ENCODE data around the gene REM1. TPM values are rescaled to one million over a fixed set of nuclear protein-coding genes. Genes with fewer than 3 reads are reported as not detected.

The REM1 gene
- total RNA-seq, 1 donor from 2014 or later = 2.0 TPM

- intact Hi-C loops (cut with micrococcal nuclease) = no loop called here
Observed at GRCh38 chr20:31476294-31476585, 1.2 kb downstream of the REM1 start.

GRCh38 chr20:31476643-31477215, 1.6 kb downstream of the REM1 start:
- DNase-seq = peak; percentile 33
- intact Hi-C loops (cut with micrococcal nuclease) = no loop called here
- ATAC-seq = peak; percentile 21

More at GRCh38 chr20:31476294-31476585, 1.2 kb downstream of the REM1 start:
- DNase-seq = no peak
- ATAC-seq = no peak

GRCh38 chr20:31484001-31484400, 8.9 kb downstream of the REM1 start:
- DNase-seq (no peak), ATAC-seq (no peak)
- intact Hi-C loops (cut with micrococcal nuclease) = no loop called here

DNA sequence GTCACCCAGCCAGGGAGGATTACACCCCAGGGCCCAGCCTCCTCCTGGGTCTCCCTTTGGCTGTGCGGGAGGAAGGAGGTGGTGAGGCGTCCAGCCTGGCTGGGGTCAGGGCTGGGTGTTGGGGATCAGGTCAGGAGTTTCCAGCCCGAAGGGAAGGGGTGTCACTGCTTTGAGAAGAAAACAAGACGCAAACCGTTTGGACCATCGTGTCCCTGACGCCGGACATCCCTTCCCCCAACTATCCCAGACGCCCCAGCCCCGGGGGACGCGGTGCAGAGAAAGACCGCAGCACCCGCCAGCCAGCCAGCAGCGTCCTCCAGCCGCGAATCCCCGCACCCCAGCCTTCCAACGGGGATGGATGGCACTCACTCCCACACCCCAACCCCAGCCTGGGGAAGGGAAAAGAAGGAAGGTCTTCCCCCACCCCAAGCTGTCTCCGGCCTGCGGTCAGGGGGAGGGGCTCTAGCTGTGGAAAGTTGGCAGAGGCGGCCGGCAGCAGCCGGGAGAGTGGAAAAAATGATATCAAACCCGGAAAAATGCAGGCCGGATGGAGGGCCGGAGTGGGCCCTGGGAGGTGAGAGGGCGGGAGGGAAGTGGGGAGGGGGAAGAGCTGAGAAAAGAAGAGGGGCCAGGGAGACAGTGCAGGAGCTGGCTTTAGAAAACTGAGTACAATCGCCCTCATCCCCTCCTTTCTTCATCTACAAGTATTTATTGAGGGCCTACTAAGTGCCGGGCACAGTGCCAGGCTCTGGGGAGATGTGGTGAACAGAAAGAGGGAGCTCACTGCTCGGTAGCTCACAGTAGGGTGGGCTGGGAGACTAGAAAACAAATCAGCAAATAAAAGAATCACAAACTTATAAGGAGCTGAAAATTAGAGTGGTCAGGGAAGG, 10.6 kb downstream of the REM1 start:
- ATAC-seq (peak; percentile 93), DNase-seq (peak; percentile 79)
- intact Hi-C loops (cut with micrococcal nuclease) = no loop called here

GRCh38 chr20:31488115-31488514, 13.0 kb downstream of the REM1 start:
- intact Hi-C loops (cut with micrococcal nuclease) = no loop called here
- DNase-seq = no peak
- no peak for ATAC-seq

GRCh38 chr20:31489152-31489551, 14.1 kb downstream of the REM1 start:
- ATAC-seq = no peak
- DNase-seq = no peak
- intact Hi-C loops (cut with micrococcal nuclease) = no loop called here

- intact Hi-C loops (cut with micrococcal nuclease) = no loop called here
- DNase-seq (no peak), ATAC-seq (no peak)
Observed at GRCh38 chr20:31490752-31491151, 15.7 kb downstream of the REM1 start.

DNA sequence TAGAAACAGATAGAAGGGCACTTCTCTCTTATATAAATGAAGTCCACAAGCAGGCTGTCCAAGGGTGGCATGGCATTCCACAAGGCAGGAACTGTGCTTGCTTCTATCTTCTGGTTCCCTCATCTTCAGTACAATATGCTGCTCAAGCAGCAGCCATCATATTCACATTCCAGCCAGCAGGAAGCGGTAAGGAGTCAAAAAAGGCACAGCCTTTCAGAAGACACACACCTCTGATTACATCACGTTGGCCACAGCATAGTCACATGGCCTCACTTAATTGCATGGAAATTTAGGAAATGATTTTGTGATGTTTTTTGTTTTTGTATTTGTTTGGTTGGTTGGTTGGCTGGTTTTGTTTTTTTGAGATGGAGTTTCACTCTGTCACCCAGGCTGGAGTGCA, 19.0 kb downstream of the REM1 start:
- intact Hi-C loops (cut with micrococcal nuclease) = no loop called here
- ATAC-seq = no peak
- DNase-seq = no peak

DNA sequence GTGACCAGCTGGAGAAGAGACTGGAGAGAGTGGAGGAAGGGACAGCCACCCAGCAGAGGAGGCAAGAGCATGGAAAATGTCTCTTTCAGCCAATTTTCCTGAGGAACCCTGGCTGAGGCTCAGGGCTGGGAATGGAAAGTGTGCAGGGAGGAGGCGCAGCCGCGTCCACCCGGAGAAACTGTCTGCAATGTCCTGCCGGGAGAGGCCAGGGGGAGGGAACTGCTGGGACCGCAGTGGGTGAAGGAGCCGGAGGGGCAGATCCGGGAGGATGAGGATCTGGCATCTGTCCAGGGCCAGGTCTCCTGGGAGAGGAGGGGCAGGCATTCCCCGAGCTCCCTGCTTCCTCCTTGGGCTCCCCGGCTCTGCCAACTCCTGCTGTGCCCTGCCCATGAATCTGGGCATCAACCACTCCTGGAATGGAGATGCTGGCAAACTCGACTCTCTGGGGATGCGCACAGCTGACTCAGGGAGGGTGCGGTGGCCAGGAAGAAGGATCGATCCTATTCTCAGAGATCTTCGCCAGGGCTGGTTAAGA, 21.7 kb downstream of the REM1 start:
- peak; percentile 85 for DNase-seq
- intact Hi-C loops (cut with micrococcal nuclease) = no loop called here
- ATAC-seq = peak; percentile 94

DNA sequence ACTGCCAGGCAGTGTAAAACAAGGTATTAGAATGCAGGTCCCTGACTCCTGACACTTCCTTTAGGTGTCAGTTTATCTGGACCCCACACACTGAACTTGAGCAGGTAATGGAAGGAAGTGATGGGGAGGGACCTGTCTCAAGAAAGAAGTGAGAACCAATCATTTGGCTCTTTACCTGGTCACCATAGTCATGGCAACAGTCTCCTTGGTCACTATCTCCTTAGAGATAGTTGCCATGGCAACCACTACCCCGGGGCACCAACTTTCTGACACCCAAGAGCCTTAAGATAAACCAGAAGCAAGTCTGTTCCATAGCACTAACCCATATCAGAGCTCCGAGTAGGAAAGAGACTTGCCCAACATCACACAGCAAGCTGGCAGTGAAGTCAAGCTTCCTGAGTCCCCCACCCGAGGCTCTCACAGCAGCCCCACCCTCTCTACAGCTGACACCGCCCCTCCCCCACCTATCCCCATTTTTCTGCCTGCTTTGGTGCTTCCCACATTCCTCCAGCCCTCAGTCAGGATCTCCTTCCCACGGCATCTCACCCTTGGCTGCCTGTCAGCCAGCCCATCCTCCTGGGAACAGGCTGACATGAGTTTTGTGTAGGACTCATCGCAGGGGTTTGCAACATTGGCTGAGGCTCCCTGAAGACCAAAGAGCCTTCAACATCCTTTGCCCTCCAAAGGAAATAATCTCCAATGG, 22.9 kb downstream of the REM1 start:
- intact Hi-C loops (cut with micrococcal nuclease) = no loop called here
- ATAC-seq (peak; percentile 44), DNase-seq (peak; percentile 60)

GRCh38 chr20:31500527-31500926, 25.4 kb downstream of the REM1 start:
- ATAC-seq = no peak

GRCh38 chr20:31502884-31503673, 28.0 kb downstream of the REM1 start:
- intact Hi-C loops (cut with micrococcal nuclease) = loop anchor here (5.0 kb wide), 1 partner anchor 41 kb away; no protein-coding TSS in a partner anchor
- DNase-seq (peak; percentile 92), ATAC-seq (peak; percentile 98)

More at GRCh38 chr20:31500527-31500926, 25.4 kb downstream of the REM1 start:
- no peak for DNase-seq
- intact Hi-C loops (cut with micrococcal nuclease) = loop anchor here (5.0 kb wide), 1 partner anchor 38 kb away; no protein-coding TSS in a partner anchor

DNA sequence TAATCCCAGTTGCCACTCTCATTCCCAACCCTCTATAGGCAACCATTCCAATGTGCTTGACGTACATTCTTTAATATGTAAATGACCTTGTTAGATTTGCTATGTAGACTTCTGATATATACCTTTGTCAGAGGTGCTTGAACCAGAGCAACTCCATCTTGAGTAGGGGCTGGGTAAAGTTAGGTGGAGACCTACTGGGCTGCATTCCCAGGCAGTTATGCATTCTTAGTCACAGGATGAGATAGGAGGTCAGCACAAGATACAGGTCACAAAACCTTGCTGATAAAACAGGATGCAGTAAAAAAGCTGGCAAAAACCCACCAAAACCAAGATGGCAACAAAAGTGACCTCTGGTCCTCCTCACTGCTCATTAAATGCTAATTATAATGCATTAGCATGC, 30.8 kb downstream of the REM1 start:
- DNase-seq = no peak
- ATAC-seq = no peak
- intact Hi-C loops (cut with micrococcal nuclease) = no loop called here

DNA sequence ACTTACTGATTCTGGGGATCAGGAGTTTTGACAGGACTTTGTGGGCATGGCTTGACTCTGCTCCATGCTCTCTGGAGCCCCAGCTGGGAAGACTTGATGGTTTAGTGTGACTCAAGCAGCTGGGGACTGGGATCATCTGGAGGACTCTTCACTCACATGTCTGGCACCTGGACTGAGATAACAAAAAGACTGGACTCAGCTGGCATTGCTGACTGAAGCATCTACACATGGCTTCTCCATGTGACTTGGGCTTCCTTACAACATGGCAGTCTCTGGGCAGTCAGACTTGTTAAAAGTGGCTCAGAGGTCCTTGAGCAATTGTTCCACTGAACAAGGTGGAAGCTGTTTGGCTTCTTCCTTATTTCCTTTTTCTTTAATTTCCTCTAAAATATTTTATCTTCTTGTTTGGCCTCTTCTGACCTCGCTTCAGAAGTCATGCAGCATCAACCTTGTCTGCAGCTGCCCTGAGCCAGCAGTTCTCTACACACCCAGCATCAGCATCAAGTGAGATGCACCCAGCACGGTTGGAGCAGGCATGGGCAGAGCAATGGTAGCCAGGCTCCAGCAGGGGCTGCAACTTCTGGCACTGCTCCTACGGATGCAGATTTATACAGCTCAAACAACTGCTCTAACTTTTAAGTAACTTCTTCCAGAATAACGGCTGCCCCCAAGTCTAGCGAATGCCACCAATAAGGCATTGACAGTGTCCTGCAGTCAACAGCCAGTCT, 33.6 kb downstream of the REM1 start:
- ATAC-seq (no peak), DNase-seq (no peak)
- intact Hi-C loops (cut with micrococcal nuclease) = no loop called here

DNA sequence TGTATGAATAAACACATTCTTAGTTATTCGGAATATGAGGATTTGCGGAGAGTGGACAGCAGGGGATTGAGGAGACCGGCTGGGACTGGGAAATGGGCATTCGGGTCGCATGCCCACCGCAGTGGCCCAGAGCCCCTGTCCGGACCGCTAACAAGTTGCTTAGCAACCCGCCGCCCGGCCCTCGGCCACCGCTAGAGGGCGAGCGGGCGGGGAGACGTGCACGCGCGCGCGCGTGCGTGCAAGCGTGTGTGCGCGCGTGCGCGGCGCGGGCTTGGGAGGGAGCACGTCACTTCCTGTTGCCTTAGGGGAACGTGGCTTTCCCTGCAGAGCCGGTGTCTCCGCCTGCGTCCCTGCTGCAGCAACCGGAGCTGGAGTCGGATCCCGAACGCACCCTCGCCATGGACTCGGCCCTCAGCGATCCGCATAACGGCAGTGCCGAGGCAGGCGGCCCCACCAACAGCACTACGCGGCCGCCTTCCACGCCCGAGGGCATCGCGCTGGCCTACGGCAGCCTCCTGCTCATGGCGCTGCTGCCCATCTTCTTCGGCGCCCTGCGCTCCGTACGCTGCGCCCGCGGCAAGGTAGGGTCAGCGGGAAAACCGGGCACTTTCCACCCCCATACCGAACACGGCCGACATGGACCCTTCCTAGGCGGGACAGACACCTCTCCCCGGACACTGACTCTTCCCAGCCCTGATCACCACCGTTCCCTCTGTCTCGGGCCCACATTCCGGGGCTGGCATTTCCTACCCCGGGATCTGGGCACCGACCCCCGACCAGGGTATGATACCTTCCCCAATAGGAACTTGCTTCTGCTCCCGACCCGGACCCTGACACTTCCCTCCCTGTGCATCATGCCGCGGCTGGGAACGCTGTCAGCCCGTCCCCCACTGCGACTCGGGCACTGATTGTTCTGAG, 39.3 kb downstream of the REM1 start, which contains the start of gene HM13:
Gene HM13 (plus strand): TSS at position 289 of the 918 bp plus-strand sequence. CDS start 110 bp downstream, at position 399.
- intact Hi-C loops (cut with micrococcal nuclease) = no loop called here
- peak; percentile 95 for DNase-seq
- peak; percentile 98 for ATAC-seq

DNA sequence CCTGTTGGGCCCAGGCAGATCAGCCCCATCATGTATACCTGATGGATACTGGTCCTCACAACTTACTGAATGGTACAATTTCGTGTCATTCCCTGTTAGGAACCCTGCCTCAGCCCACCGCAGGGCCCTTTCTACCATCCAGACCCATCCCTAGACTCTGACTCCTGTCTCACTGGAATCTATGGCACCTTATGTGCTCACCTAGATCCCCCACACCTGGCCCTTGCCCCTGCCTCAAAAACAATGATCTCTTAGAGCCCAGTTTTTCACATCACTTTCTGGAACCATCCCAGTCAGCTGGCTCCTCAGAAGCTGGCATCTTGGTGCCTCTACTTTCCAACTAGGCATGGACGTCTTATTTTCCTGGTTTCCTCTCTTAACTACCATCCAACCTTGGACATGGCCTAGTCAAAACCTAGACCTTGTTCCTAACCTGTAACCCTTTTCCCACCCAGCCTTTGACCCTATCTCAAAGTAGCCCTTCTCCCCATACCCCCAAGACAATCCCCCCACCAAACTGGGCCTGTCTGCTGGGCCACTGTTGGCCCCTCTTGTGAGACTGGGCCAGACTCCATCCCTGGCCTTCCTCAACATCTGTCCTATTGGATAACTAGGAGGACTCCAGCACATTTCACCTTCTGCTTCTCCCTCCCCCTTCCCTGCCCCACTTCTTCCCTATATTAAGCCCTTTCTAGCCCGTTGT, 40.1 kb downstream of the REM1 start:
- intact Hi-C loops (cut with micrococcal nuclease) = no loop called here
- no peak for DNase-seq
- ATAC-seq = no peak

GRCh38 chr20:31515775-31516107, 40.7 kb downstream of the REM1 start:
- ATAC-seq (no peak), DNase-seq (no peak)
- intact Hi-C loops (cut with micrococcal nuclease) = no loop called here
